HCT116 (cell line): Measurements from ENCODE around the gene JSRP1. TPM values are rescaled to one million over a fixed set of nuclear protein-coding genes. Genes with fewer than 3 reads are reported as not detected.

Source experiments
- ATAC-seq: fragments of 200-7000 bp; cut with Tn5 transposase; 2 replicates; pipeline ENCODE4 v1.9.1; 2020; ENCODE audit warnings: mild to moderate bottlenecking, moderate library complexity
- BruUV-seq: library from RNA; stranded (reverse); fragments of 400-500 nt; replicated peaks from 2 replicates; lab custom pipeline; 2021; lab: Mats Ljungman, UMichigan
- CTCF ChIA-PET: fragments of 300-600 bp; sonication (Branson Sonifier 250); formaldehyde crosslinking; loops from one replicate; lab custom pipeline; 2021; ENCODE audit warnings: antibody characterized with exemption; lab: Charles Lee
- POLR2A ChIA-PET: fragments of 300-600, 350-600 bp; sonication (Branson Sonifier 250); formaldehyde crosslinking; loops from one replicate; lab custom pipeline; 2021; ENCODE audit warnings: antibody characterized with exemption; lab: Charles Lee
- RAD21 ChIA-PET, 2 experiments: fragments of 300-600 bp; sonication (Branson Sonifier 250); formaldehyde crosslinking; loops; one replicate each; lab custom pipeline; 2023; ENCODE audit warnings: low total read pairs in 2 of 2; ENCODE audit not compliant: uncharacterized antibody in 2 of 2, unreplicated experiment in 2 of 2, low non-redundant PET in 1 of 2; lab: Charles Lee
- DNase-seq: peaks from one replicate; pipeline ENCODE4 v3.0.0-alpha.2; 2010; ENCODE audit warnings: low read depth, low spot score
- H2AFZ ChIP-seq: fragments of 200-600 bp; shearing (Covaris generic), sonication (generic); 2 replicates; pipeline ENCODE4 v1.6.1; 2017; ENCODE audit warnings: low read depth, mixed run types, mixed read lengths, antibody characterized with exemption, low read length; ENCODE audit not compliant: poor library complexity, severe bottlenecking
- H3K27ac ChIP-seq: 2 replicates; pipeline ENCODE4 v1.5.1; 2012; ENCODE audit warnings: low read depth, low read length
- H3K27me3 ChIP-seq: fragments of 200-600 bp; sonication (generic); 2 replicates; pipeline ENCODE4 v1.6.1; 2016; ENCODE audit warnings: mixed run types, low read length, mixed read lengths; ENCODE audit not compliant: insufficient read depth
- H3K36me3 ChIP-seq, 2 experiments: fragments of 200-500 bp in 1 of 2; fragments of 200-600 bp in 1 of 2; sonication (Bioruptor generic) in 1 of 2; sonication (generic) in 1 of 2; 2 replicates each; pipeline versions ENCODE4 v1.5.1 to v1.6.1; 2014 to 2016; ENCODE audit warnings: low read length in 2 of 2, inconsistent platforms in 1 of 2, mixed read lengths in 1 of 2, mixed run types in 1 of 2; ENCODE audit not compliant: insufficient read depth in 2 of 2, control insufficient read depth in 1 of 2
- H3K4me1 ChIP-seq, 2 experiments: fragments of 200-600 bp in 1 of 2; sonication (generic) in 1 of 2; 2 replicates each; pipeline versions ENCODE4 v1.5.1 to v1.6.1; 2012 to 2017; ENCODE audit warnings: low read length in 2 of 2, inconsistent platforms in 1 of 2, mild to moderate bottlenecking in 1 of 2, mixed read lengths in 1 of 2, mixed run types in 1 of 2, moderate library complexity in 1 of 2; ENCODE audit not compliant: insufficient read depth in 2 of 2, control insufficient read depth in 1 of 2
- H3K4me2 ChIP-seq: fragments of 200-600 bp; sonication (generic); 2 replicates; pipeline ENCODE4 v1.6.1; 2017; ENCODE audit warnings: mixed run types, low read length, mixed read lengths
- H3K4me3 ChIP-seq, 2 experiments: fragments of 200-600 bp in 1 of 2; sonication (generic) in 1 of 2; replicated peaks in 1 of 2; 2 replicates each; pipeline ENCODE4 v1.5.1; 2011 to 2016; ENCODE audit warnings: low read length in 2 of 2, control low read depth in 1 of 2, low read depth in 1 of 2, mild to moderate bottlenecking in 1 of 2, mixed read lengths in 1 of 2, mixed run types in 1 of 2
- H3K79me2 ChIP-seq: fragments of 200-600 bp; sonication (generic); 2 replicates; pipeline ENCODE4 v1.6.1; 2017; ENCODE audit warnings: mild to moderate bottlenecking, mixed run types, low read length, moderate library complexity, mixed read lengths; ENCODE audit not compliant: insufficient read depth
- H3K9ac ChIP-seq: fragments of 200-600 bp; sonication (generic); 2 replicates; pipeline ENCODE4 v1.6.1; 2016; ENCODE audit warnings: low read length, mixed read lengths
- H3K9me2 ChIP-seq: fragments of 200-600 bp; sonication (generic), shearing (Covaris generic); 2 replicates; pipeline ENCODE4 v1.6.1; 2017; ENCODE audit warnings: mixed run types, mild to moderate bottlenecking, moderate library complexity; ENCODE audit not compliant: insufficient read depth
- H3K9me3 ChIP-seq, 2 experiments: fragments of 200-500 bp in 1 of 2; fragments of 200-600 bp in 1 of 2; sonication (Bioruptor generic) in 1 of 2; sonication (generic) in 1 of 2; 2 replicates each; pipeline ENCODE4 v1.6.1; 2014 to 2017; ENCODE audit warnings: low read length in 2 of 2, mixed read lengths in 2 of 2, inconsistent platforms in 1 of 2, low read depth in 1 of 2, mild to moderate bottlenecking in 1 of 2, mixed run types in 1 of 2, moderate library complexity in 1 of 2; ENCODE audit not compliant: control insufficient read depth in 1 of 2, insufficient read depth in 1 of 2
- H4K20me1 ChIP-seq: fragments of 200-600 bp; sonication (generic), shearing (Covaris generic); 2 replicates; pipeline ENCODE4 v1.6.1; 2017; ENCODE audit warnings: mixed run types, mild to moderate bottlenecking, moderate library complexity; ENCODE audit not compliant: insufficient read depth
- POLR2AphosphoS5 ChIP-seq: IDR thresholded peaks from 2 replicates; pipeline ENCODE4 v1.6.1; 2011; ENCODE audit warnings: mild to moderate bottlenecking, low read depth, low read length, moderate library complexity
- intact Hi-C: fragments of 100-400 bp; cut with micrococcal nuclease; formaldehyde crosslinking; loops from 2 replicates; pipeline ENCODE4 v1.10.0; 2022
- total RNA-seq: library from RNA; stranded (reverse); gene quantifications from one replicate; pipeline ENCODE4 v1.2.1, GENCODE V29; 2021; ENCODE audit not compliant: unreplicated experiment
- TF ChIP-seq, protein P1 (sequence below): IDR thresholded peaks from 2 replicates; pipeline ENCODE4 v1.6.1; 2012; ENCODE audit warnings: low read depth

Gene JSRP1
- total RNA-seq, 1 experiment from 2014 or later: 0.30 TPM

DNA sequence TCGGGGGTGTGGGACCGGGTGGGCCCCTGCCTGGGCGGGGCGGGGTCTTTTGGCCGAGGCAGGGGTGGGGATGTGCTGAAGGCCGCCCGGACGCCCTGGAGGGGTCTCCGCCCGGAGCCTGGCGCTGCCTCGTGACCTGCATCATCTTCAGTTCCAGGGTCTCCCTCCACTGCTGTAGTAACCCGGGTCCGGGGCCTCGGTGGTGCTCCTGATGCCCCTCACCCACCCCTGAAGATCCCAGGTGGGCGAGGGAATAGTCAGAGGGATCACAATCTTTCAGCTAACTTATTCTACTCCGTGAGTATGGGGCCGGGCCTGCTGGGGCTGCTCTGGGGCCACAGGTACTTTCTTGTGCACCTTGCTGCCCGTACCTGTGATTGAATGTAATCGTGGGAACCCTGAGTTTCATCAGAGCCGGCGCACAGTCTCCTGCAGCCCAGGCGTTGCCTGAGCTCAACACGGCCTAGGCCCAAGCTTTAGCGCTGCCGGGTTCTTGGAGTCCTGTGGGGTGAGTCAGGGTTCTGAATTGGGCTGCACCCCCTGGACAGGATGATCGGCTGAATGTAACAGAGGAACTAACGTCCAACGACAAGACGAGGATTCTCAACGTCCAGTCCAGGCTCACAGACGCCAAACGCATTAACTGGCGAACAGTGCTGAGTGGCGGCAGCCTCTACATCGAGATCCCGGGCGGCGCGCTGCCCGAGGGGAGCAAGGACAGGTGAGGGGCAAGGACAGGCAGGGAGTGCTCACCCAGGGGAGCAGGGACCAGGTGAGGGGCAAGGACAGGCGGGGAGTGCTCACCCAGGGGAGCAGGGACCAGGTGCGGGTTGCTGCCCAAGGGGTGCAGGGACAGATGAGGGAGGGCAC, 15.3 kb upstream of the JSRP1 start:
- no peak for ATAC-seq
- H3K36me3 ChIP-seq: peaks cover 14 to 28% of the 10 kb centered on the region in 2 experiments; a peak in 2 of 4 replicates
- H3K9ac ChIP-seq: peak overlapping the region; percentile 99
- BruUV-seq: no TSS peak
- no peaks in the 10 kb centered on the region for H3K9me3 ChIP-seq
- CTCF ChIA-PET: interaction anchor here (1.6 kb wide), 1 partner anchor 116 kb away, joined by 4 read pairs; no protein-coding TSS in a partner anchor
- H3K4me3 ChIP-seq: peak overlapping the region; percentile 97 to 98
- no peaks in the 10 kb centered on the region for H3K27me3 ChIP-seq
- peaks cover 51% of the 10 kb centered on the region for H3K79me2 ChIP-seq
- peak overlapping the region; percentile 76 for H3K4me2 ChIP-seq
- H3K27ac ChIP-seq: peak overlapping the region; percentile 72
- POLR2A ChIA-PET: interaction anchor here (0.9 to 1.1 kb wide), 3 partner anchors 11 to 186 kb away, joined by 3 to 4 read pairs (median 3); no protein-coding TSS in a partner anchor
- H3K9me2 ChIP-seq: no peaks in the 10 kb centered on the region
- RAD21 ChIA-PET: interaction anchor here in 1 of 2 experiments (1.2 kb wide), 1 partner anchor 115 kb away, joined by 4 read pairs; no protein-coding TSS in a partner anchor
- no peak overlapping the region for H2AFZ ChIP-seq
- TF ChIP-seq POLR2AphosphoS5: peak; percentile 8; the same call in 1 of the 2 replicates
- TF ChIP-seq, protein P1, sequence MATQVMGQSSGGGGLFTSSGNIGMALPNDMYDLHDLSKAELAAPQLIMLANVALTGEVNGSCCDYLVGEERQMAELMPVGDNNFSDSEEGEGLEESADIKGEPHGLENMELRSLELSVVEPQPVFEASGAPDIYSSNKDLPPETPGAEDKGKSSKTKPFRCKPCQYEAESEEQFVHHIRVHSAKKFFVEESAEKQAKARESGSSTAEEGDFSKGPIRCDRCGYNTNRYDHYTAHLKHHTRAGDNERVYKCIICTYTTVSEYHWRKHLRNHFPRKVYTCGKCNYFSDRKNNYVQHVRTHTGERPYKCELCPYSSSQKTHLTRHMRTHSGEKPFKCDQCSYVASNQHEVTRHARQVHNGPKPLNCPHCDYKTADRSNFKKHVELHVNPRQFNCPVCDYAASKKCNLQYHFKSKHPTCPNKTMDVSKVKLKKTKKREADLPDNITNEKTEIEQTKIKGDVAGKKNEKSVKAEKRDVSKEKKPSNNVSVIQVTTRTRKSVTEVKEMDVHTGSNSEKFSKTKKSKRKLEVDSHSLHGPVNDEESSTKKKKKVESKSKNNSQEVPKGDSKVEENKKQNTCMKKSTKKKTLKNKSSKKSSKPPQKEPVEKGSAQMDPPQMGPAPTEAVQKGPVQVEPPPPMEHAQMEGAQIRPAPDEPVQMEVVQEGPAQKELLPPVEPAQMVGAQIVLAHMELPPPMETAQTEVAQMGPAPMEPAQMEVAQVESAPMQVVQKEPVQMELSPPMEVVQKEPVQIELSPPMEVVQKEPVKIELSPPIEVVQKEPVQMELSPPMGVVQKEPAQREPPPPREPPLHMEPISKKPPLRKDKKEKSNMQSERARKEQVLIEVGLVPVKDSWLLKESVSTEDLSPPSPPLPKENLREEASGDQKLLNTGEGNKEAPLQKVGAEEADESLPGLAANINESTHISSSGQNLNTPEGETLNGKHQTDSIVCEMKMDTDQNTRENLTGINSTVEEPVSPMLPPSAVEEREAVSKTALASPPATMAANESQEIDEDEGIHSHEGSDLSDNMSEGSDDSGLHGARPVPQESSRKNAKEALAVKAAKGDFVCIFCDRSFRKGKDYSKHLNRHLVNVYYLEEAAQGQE: no peak
- intact Hi-C loops: no loop called here
- H4K20me1 ChIP-seq: peaks cover 18% of the 10 kb centered on the region; the same call in 1 of the 2 replicates
- DNase-seq: no peak
- peaks cover 20 to 59% of the 10 kb centered on the region in 2 experiments for H3K4me1 ChIP-seq
